SJSA1 (cell line): ENCODE measurements around the gene PRKD1. TPM values are rescaled to one million over a fixed set of nuclear protein-coding genes. Genes with fewer than 3 reads are reported as not detected.
A peak's percentile ranks its signal among the peaks of the same experiment; 100 is the strongest.

Experiments
- DNase-seq, 2 experiments: peaks; one replicate each; pipeline ENCODE4 v3.0.0-alpha.2; 2015 to 2020; ENCODE audit warnings: low spot score in 2 of 2, low read depth in 1 of 2
- H3K27ac ChIP-seq: fragments of 250-450 bp; sonication (Bioruptor Pico); 2 replicates; pipeline ENCODE4 v1.5.1; 2020; ENCODE audit warnings: mild to moderate bottlenecking, moderate library complexity
- H3K27me3 ChIP-seq: fragments of 250-450 bp; sonication (Bioruptor Pico); replicated peaks from 2 replicates; pipeline ENCODE4 v1.5.1; 2020; ENCODE audit warnings: mild to moderate bottlenecking, moderate library complexity
- H3K36me3 ChIP-seq: fragments of 250-450 bp; sonication (Bioruptor Pico); 2 replicates; pipeline ENCODE4 v1.5.1; 2020; ENCODE audit warnings: mild to moderate bottlenecking
- H3K4me1 ChIP-seq: fragments of 250-450 bp; sonication (Bioruptor Pico); replicated peaks from 2 replicates; pipeline ENCODE4 v1.6.1; 2021; ENCODE audit warnings: mild to moderate bottlenecking
- H3K4me3 ChIP-seq: fragments of 250-450 bp; sonication (Bioruptor Pico); 2 replicates; pipeline ENCODE4 v1.5.1; 2020; ENCODE audit warnings: mild to moderate bottlenecking
- H3K9me3 ChIP-seq: fragments of 250-450 bp; sonication (Bioruptor Pico); replicated peaks from 2 replicates; pipeline ENCODE4 v1.5.1; 2020; ENCODE audit warnings: mild to moderate bottlenecking
- total RNA-seq: library from RNA; depleted of rRNA; stranded (reverse); fragments of >200 nt; shearing (Covaris generic); gene quantifications from 2 replicates; pipeline ENCODE4 v1.2.3, GENCODE V29; 2014

PRKD1 gene
- total RNA-seq, 1 experiment from 2014 or later = 6.4 TPM

DNA sequence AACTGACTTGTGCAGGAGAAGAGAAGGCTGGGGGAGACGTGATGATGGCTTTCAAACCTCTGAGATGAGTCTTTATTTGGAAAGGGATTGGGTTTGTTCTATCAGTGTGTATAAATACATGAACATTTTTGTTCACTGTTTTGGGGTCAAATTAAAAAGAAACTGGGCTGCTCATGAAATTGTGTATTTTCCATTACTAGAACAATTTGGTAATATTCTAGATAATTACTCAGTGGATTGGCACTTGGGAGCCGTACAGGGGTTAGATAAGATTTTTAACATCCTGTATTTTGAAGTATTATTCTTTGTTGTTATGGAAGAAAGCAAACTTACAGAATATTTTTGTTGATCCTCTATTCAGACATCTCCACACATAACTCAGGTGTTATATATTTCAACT is 340.6 kb downstream of the PRKD1 start:
- no peak for DNase-seq

DNA sequence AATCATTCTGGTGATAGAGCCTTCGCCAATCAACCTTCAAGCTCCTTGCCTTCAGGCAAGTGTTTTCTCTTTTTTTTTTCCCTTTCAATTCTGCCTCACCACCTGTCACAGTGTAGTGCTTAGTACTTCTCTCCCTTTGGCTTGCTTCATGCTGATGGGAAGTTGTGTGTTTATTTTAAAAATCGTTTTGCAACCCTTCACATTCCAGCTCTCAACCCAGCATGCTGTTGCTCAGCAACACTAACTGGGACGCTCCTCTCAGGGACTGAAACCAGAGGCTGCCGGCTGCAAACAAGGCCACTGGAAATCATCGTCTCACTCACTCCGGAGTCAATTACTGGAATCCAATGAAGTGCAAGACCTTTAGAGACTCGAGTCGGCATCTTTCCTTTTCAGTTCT is 342.7 kb downstream of the PRKD1 start:
- Histone ChIP-seq H3K4me1 (no peaks in the 10 kb centered on the region), H3K27me3 (no peaks in the 10 kb centered on the region), H3K27ac (no peak overlapping the region), H3K36me3 (no peaks in the 10 kb centered on the region), H3K9me3 (no peaks in the 10 kb centered on the region), H3K4me3 (no peak overlapping the region)
- DNase-seq = no peak

More for the DNA sequence above, 340.6 kb downstream of the PRKD1 start:
- Histone ChIP-seq H3K27me3 (no peaks in the 10 kb centered on the region), H3K4me1 (no peaks in the 10 kb centered on the region), H3K4me3 (no peak overlapping the region), H3K9me3 (no peaks in the 10 kb centered on the region), H3K36me3 (no peaks in the 10 kb centered on the region), H3K27ac (no peak overlapping the region)

DNA sequence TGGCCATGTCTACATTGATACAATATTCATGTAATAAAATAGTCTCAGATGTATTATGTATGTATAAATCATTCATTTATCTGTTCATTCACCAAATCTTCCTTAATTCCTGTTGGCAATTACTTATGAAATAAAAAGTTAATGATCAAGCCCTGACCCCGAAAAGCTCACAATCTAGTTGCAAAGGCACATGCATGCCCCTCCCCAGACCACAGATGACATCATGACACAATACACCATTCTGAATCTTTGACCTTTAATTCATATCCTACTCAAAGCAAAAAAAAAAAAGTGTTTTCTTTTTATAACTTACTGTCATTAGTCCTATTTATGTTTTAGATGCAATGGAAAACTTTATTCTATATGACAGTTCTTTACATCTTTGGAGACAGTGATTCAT is 346.9 kb downstream of the PRKD1 start:
- Histone ChIP-seq H3K4me1 (no peaks in the 10 kb centered on the region), H3K4me3 (no peak overlapping the region), H3K9me3 (no peaks in the 10 kb centered on the region), H3K27ac (no peak overlapping the region), H3K36me3 (no peaks in the 10 kb centered on the region; the same call in 1 of the 2 replicates), H3K27me3 (no peaks in the 10 kb centered on the region)
- DNase-seq = no peak

DNA sequence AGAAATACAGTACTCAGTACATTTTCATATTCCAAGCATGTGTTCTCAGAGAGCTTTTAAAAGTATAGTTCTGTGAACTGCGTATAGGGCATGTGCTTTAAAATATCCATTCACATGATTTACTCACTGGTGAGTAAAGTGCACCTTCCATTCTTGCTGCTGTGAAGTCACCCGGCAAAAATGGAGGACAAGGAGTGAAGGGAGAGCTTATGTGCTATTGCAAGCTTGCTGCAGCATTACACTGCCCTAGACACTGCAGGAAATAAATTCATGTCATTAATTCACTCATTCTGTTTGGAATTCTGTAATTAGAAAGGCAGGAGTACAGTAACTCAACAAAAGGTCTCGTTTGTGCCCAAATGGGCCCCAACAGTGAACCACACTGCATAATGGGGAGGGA is 347.8 kb downstream of the PRKD1 start:
- no peak overlapping the region for H3K4me3 ChIP-seq
- no peaks in the 10 kb centered on the region for H3K9me3 ChIP-seq
- H3K27ac ChIP-seq = no peak overlapping the region
- no peaks in the 10 kb centered on the region for H3K27me3 ChIP-seq
- H3K4me1 ChIP-seq = no peaks in the 10 kb centered on the region
- no peak for DNase-seq
- H3K36me3 ChIP-seq = no peaks in the 10 kb centered on the region; the same call in 1 of the 2 replicates

DNA sequence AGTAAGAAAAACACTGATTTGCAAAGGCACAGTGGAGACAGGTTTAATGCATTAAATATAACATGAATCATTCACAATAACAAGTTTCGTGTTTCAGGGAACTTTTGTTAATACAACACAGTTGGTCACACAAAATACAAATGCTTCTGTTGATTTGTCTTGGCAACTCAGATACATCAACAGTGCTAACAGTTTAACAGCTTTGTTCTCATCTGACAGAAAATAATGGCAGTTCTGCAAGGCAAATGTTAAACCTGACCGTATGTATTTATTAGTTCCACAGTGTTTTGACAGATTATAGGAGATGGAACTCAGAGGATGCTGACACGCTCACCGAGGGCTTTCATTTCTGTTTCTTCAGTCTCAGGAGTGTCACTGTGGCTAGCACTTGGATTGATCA is 350.7 kb downstream of the PRKD1 start:
- Histone ChIP-seq H3K36me3 (no peaks in the 10 kb centered on the region; the same call in 1 of the 2 replicates), H3K9me3 (no peaks in the 10 kb centered on the region), H3K4me3 (no peak overlapping the region), H3K4me1 (no peaks in the 10 kb centered on the region), H3K27me3 (no peaks in the 10 kb centered on the region), H3K27ac (no peak overlapping the region)
- no peak for DNase-seq

DNA sequence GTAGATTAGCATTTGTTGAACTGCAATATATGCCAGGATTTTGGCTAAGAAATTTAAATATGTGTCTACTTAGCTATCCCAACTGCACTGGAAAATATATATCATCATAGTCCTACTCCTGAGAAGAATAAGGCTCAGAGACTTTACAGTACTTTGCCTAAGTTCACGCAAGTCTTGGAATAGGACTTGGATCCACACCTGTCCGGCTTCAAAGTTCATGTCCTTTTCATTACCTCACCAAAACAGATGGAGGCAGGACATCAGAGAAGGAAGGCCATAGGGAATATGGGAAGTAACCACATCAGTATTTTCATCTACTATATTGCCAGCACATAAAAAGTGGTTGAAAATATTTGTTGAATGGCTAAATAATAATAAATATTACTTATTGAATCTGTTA is 358.5 kb downstream of the PRKD1 start:
- H3K4me3 ChIP-seq = no peak overlapping the region
- DNase-seq = no peak
- H3K27me3 ChIP-seq = no peaks in the 10 kb centered on the region
- H3K27ac ChIP-seq = no peak overlapping the region
- H3K36me3 ChIP-seq = no peaks in the 10 kb centered on the region
- H3K9me3 ChIP-seq = no peaks in the 10 kb centered on the region
- H3K4me1 ChIP-seq = no peaks in the 10 kb centered on the region

DNA sequence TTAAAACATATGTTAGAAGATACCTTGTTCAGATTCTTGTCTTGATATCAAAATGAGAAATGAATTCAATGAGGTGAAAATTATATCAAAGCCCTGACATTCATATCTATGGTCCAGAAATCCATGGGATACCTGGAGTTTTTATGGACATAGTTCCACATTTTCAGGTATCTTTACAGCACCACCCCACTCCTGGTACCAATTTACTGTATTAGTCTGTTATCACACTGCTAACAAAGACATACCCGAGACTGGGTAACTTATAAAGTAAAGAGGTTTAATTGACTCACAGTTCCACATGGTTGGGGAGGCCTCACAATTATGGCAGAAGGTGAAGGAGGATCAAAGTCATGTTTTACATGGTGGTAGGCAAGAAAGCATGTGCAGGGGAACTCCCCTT is 361.5 kb downstream of the PRKD1 start:
- H3K4me3 ChIP-seq = no peak overlapping the region
- H3K4me1 ChIP-seq = no peaks in the 10 kb centered on the region
- DNase-seq = no peak
- no peaks in the 10 kb centered on the region for H3K36me3 ChIP-seq
- H3K27me3 ChIP-seq = no peaks in the 10 kb centered on the region
- no peak overlapping the region for H3K27ac ChIP-seq
- H3K9me3 ChIP-seq = no peaks in the 10 kb centered on the region

DNA sequence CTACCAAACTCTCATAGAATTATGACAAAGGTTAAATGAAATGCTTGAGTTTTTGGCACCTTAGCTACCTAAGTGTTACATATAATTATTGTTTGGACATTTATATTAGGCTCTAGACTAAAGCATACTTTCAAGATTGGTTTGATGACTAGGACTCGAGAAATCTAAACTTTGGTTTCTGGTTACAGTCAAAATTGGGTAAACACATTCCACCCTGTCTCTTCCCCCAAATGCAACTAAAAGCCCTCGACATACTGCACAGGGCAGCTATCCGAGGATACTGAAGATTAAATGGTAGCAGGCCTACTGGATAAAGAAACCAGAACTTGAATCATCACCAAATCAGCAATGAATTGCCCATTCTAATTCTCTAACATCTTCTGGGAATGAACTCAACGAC is 369.1 kb downstream of the PRKD1 start:
- Histone ChIP-seq H3K4me1 (no peaks in the 10 kb centered on the region), H3K36me3 (no peaks in the 10 kb centered on the region), H3K27ac (no peak overlapping the region), H3K27me3 (no peaks in the 10 kb centered on the region), H3K9me3 (no peaks in the 10 kb centered on the region), H3K4me3 (no peak overlapping the region)
- DNase-seq = no peak

DNA sequence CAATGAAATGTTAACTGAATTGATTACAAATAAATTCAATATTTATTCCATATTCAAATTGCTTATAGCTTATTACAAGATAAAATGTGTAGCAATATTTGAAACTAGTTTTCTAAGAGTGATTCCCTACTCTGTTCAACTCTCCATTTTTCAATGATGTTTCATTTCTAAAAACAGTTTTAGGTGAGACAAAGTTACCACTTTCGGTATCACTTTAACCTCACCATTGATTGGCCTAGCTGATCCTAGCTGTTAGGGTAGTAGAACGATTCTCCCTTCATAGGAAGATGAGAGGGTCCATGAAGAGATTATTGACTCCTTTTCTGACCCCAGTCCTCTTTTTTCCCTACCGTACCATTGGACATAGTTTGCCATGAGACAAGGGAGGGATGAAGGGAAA is 373.3 kb downstream of the PRKD1 start:
- Histone ChIP-seq H3K27ac (no peak overlapping the region), H3K9me3 (no peaks in the 10 kb centered on the region), H3K4me1 (no peaks in the 10 kb centered on the region), H3K4me3 (no peak overlapping the region), H3K36me3 (no peaks in the 10 kb centered on the region), H3K27me3 (no peaks in the 10 kb centered on the region)
- DNase-seq = no peak

DNA sequence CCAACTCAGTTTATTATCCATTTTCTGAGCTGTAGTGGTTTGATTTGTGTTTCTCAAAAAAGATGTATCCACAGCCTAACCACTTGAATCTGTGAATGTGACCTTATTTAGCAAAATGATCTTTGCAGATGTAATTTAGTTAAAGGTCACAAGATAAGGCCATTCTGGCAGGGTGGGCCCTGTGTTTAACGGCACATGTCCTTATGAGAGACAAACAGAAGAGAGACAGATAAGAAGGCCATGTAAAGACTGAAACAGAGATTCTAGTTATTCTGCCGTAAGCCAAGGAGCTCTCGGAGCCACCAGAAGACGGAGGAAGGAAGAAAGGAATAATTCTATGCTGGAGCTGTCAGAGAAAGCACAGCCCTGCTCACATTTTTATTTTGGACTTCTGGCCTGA is 374.2 kb downstream of the PRKD1 start:
- H3K27ac ChIP-seq = no peak overlapping the region
- H3K4me1 ChIP-seq = no peaks in the 10 kb centered on the region
- no peaks in the 10 kb centered on the region for H3K36me3 ChIP-seq
- no peaks in the 10 kb centered on the region for H3K9me3 ChIP-seq
- H3K4me3 ChIP-seq = no peak overlapping the region
- H3K27me3 ChIP-seq = no peaks in the 10 kb centered on the region
- no peak for DNase-seq

DNA sequence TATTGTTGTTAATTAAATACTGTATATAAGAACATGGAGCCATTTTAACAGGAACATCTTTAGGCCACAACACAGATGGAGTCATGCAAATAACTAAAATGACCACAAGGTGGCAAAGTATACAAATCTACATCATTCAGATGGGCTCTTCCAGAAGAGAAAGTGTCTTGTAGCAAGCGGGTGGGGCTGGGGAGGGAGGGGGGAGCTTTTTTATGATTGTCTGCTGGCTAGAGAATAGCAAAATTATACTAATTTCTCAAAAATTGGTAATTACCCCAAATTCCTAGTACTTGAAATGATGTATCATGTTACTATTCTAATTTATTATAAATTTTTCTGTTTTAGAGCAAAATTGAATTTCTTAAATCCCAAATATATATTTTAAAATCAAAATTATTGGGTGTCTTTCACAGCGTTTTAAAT is 378.7 kb downstream of the PRKD1 start:
- Histone ChIP-seq H3K4me3 (no peak overlapping the region), H3K4me1 (no peaks in the 10 kb centered on the region), H3K27ac (no peak overlapping the region), H3K9me3 (no peaks in the 10 kb centered on the region), H3K27me3 (no peaks in the 10 kb centered on the region; the same call in 1 of the 2 replicates), H3K36me3 (no peaks in the 10 kb centered on the region)
- peak in 1 of 2 experiments; percentile 27 for DNase-seq

DNA sequence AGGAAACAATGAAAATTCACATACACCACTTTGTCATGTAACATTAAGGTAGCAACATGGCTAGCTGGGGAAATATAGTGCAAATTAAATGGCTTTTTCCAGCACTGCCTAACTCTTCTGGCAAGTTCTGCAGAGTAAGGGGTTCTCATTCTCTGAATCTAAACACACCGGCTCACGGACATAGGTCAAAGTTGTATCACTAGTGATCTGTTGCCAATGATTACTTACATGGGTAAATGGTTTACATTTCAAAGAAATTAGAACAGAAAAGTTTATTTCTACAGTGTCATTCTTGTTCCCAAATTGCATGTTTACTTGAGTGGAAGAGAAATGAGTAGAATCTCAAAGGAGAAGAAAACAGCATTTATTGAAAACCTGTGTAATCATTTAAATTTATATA is 381.9 kb downstream of the PRKD1 start:
- DNase-seq = no peak

DNA sequence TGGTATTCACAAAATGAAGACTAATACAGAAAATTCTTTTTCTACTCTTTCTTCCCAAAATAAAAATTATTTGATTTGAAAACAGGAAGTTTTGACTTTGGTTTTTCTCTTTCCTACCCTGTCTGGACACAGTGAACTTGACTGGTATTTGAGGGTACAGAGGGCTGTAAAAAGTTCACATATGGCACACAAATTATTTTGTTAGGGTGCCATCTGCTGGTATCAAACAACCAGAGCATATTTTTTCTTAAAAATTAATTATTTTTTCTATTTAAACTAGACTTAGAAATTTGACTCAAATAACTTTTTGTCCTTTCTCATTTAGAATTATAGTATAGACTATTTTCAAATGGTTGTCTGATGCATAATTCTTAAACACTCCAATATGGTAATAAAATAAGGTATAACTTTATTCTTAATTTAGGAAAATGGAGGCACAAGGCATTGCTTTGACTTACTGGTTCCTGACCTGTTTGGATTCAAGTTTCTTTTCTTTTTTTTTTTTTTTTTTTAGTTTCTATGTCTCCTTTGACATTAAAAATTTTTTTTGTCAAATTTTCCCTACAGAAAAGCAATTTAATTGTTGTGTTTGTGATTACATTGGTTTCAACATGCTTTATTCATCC is 390.6 kb downstream of the PRKD1 start:
- H3K4me3 ChIP-seq = no peak overlapping the region
- peaks cover 6% of the 10 kb centered on the region; the same call in 1 of the 2 replicates for H3K27me3 ChIP-seq
- DNase-seq = no peak
- H3K4me1 ChIP-seq = no peaks in the 10 kb centered on the region
- no peaks in the 10 kb centered on the region for H3K36me3 ChIP-seq
- no peaks in the 10 kb centered on the region for H3K9me3 ChIP-seq
- no peak overlapping the region for H3K27ac ChIP-seq

More for the DNA sequence above, 381.9 kb downstream of the PRKD1 start:
- Histone ChIP-seq H3K36me3 (no peaks in the 10 kb centered on the region), H3K4me3 (no peak overlapping the region), H3K27ac (no peak overlapping the region), H3K9me3 (no peaks in the 10 kb centered on the region), H3K4me1 (no peaks in the 10 kb centered on the region), H3K27me3 (peaks cover 3% of the 10 kb centered on the region; the same call in 1 of the 2 replicates)

DNA sequence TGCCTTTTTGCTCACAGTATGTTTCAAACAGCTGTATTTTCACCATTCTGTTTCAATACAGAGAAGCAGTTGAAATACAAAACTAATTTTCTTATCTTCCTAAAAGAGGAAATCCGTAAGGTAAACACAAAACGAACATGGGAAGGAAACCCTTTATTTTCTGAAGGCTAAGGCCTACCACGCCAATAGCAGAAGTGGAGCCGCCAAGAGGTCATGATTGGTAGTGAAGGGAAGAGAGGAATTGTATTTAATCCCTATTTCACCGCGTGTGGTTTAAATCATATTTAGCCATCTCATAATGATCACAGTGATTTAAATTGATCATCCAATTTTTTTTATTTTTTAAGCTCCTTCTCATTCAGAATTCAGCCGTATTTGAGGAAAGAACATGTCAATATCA is 398.2 kb downstream of the PRKD1 start:
- DNase-seq = no peak
- no peaks in the 10 kb centered on the region for H3K9me3 ChIP-seq
- no peak overlapping the region for H3K27ac ChIP-seq
- no peaks in the 10 kb centered on the region for H3K27me3 ChIP-seq
- H3K4me3 ChIP-seq = no peak overlapping the region
- no peaks in the 10 kb centered on the region for H3K4me1 ChIP-seq
- H3K36me3 ChIP-seq = no peaks in the 10 kb centered on the region

DNA sequence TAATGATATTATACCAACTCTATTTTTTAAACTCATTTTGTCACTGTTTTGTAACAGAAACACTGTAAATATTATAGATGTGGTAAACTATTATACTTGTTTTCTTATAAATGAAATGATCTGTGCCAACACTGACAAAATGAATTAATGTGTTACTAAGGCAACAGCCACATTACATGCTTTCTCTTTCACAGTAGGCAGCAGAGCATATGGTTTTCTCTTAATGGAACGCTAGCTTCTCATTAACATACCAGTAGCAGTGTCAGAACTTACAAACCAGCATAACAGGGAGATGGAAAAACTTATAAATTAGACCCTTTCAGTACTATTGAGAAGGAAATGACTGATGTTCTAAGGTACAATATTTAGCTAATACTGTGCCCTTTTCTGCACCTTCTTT is 398.8 kb downstream of the PRKD1 start:
- Histone ChIP-seq H3K27ac (no peak overlapping the region), H3K4me3 (no peak overlapping the region), H3K27me3 (no peaks in the 10 kb centered on the region), H3K4me1 (no peaks in the 10 kb centered on the region), H3K9me3 (no peaks in the 10 kb centered on the region), H3K36me3 (no peaks in the 10 kb centered on the region)
- DNase-seq = no peak
